OCI-LY1 (cell line): ENCODE data around the gene ASF1B.

Experiments used
- CTCF ChIP-seq: fragments of 200-600 bp; sonication (generic), shearing (Covaris generic); IDR thresholded peaks from 2 replicates; pipeline ENCODE4 v1.5.1; 2017; ENCODE audit warnings: mild to moderate bottlenecking, antibody characterized with exemption, low read length, moderate library complexity, mixed read lengths
- EZH2 ChIP-seq: fragments of 200-600 bp; sonication (generic), shearing (Covaris generic); IDR thresholded peaks from 2 replicates; pipeline ENCODE4 v1.8.0; 2017; ENCODE audit warnings: borderline replicate concordance, mixed run types, mild to moderate bottlenecking, antibody characterized with exemption, low read length, moderate library complexity, mixed read lengths

DNA sequence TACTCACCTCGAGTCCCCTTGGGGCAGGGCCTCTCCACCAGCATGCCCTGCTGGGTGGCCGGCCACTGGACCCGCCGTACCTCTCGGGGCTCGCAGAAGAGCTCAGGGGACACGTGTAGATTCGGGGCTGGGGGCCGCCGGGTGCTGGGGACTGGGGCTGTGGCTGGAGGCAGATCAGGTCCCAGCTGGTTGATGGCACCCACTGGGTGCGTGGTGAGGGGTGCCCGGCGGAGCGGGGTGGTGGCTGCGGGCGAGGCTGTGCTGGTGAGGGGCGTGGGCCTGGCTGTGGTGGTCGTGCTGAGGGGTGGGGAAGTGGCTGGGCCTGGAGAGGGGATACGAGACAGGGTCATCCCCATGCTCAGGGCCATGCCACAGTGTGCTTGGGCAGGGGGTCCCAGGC lies 24.9 kb upstream of the ASF1B start:
- TF ChIP-seq CTCF: no peak
- TF ChIP-seq EZH2: no peak
